GM12878 (cell line): ENCODE measurements around the gene BUB3. TPM values are rescaled to one million over a fixed set of nuclear protein-coding genes. Genes with fewer than 3 reads are reported as not detected.

Experiments used
- ATAC-seq: fragments of 200-7000 bp; cut with Tn5 transposase; 3 replicates; pipeline ENCODE4 v1.9.1; 2020; ENCODE audit warnings: mild to moderate bottlenecking, moderate library complexity
- BruUV-seq: library from RNA; stranded (reverse); fragments of 400-500 nt; replicated peaks from 2 replicates; lab custom pipeline; 2021; lab: Mats Ljungman, UMichigan
- CTCF ChIA-PET: fragments of 300-600 bp; sonication (Branson Sonifier 250); formaldehyde crosslinking; extraction: SDS; loops from one replicate; lab custom pipeline; 2021; ENCODE audit warnings: inconsistent platforms; lab: Yijun Ruan, JAX
- POLR2A ChIA-PET: fragments of 350-600 bp; formaldehyde crosslinking; extraction: SDS; loops from one replicate; lab custom pipeline; 2021; ENCODE audit warnings: inconsistent platforms; lab: Charles Lee
- RAD21 ChIA-PET: fragments of 300-600 bp; sonication (Branson Sonifier 250); formaldehyde crosslinking; loops from one replicate; lab custom pipeline; 2023; ENCODE audit warnings: antibody characterized with exemption; ENCODE audit not compliant: unreplicated experiment; lab: Charles Lee
- SMC1A ChIA-PET: fragments of 300-600 bp; sonication (Branson Sonifier 250); formaldehyde crosslinking; loops from one replicate; lab custom pipeline; 2023; ENCODE audit not compliant: unreplicated experiment, uncharacterized antibody; lab: Charles Lee
- DNase-seq: peaks from one replicate; pipeline ENCODE4 v3.0.0-alpha.2; 2011; ENCODE audit warnings: low read depth, low spot score
- FAIRE-seq: peaks from 3 replicates; lab custom pipeline; 2011; peaks lifted over from hg19 to GRCh38; lab: Jason Lieb, UNC
- H2AFZ ChIP-seq: 2 replicates; pipeline ENCODE4 v1.6.0; 2011; ENCODE audit warnings: low read depth, low read length, control low read depth; ENCODE audit not compliant: control insufficient read depth
- H3K27ac ChIP-seq: 2 replicates; pipeline ENCODE4 v1.5.1; 2011; ENCODE audit warnings: control low read depth; ENCODE audit not compliant: control insufficient read depth, insufficient read depth
- H3K27me3 ChIP-seq, 2 experiments: replicated peaks in 1 of 2; 2 replicates each; pipeline versions ENCODE4 v1.6.0 to v1.6.1; 2011; ENCODE audit warnings: low read length in 1 of 2; ENCODE audit not compliant: control insufficient read depth in 2 of 2, insufficient read depth in 2 of 2
- H3K36me3 ChIP-seq, 2 experiments: 2 replicates each; pipeline ENCODE4 v1.5.1; 2011; ENCODE audit warnings: low read length in 1 of 2; ENCODE audit not compliant: control insufficient read depth in 2 of 2, insufficient read depth in 2 of 2
- H3K4me1 ChIP-seq: 2 replicates; pipeline ENCODE4 v1.6.1; 2011; ENCODE audit warnings: mild to moderate bottlenecking, low read length, moderate library complexity, mixed read lengths; ENCODE audit not compliant: control insufficient read depth, insufficient read depth
- H3K4me2 ChIP-seq: 2 replicates; pipeline ENCODE4 v1.6.0; 2011; ENCODE audit warnings: control low read depth; ENCODE audit not compliant: control insufficient read depth, insufficient read depth
- H3K4me3 ChIP-seq: fragments of 200-600 bp; sonication (generic); 2 replicates; pipeline ENCODE4 v1.5.1; 2016
- H3K79me2 ChIP-seq: 2 replicates; pipeline ENCODE4 v1.6.0; 2011; ENCODE audit warnings: low read length; ENCODE audit not compliant: control insufficient read depth, insufficient read depth
- H3K9ac ChIP-seq: 2 replicates; pipeline ENCODE4 v1.8.0; 2011; ENCODE audit warnings: low read length, control low read depth, mixed read lengths; ENCODE audit not compliant: control insufficient read depth, insufficient read depth
- H3K9me3 ChIP-seq: replicated peaks from 3 replicates; pipeline ENCODE4 v1.5.1; 2011; ENCODE audit warnings: mild to moderate bottlenecking, low read length; ENCODE audit not compliant: control insufficient read depth, insufficient read depth
- H4K20me1 ChIP-seq: 2 replicates; pipeline ENCODE4 v1.6.0; 2011; ENCODE audit not compliant: control insufficient read depth, insufficient read depth
- ASH2L ChIP-seq: fragments of 300-600, 200-600 bp; sonication (generic); IDR thresholded peaks from 2 replicates; pipeline ENCODE4 v1.6.1; 2017; ENCODE audit warnings: low read depth, mild to moderate bottlenecking, borderline replicate concordance
- BACH1 ChIP-seq: fragments of 450-650 bp; IDR thresholded peaks from 2 replicates; pipeline ENCODE4 v1.6.1; 2017; ENCODE audit warnings: mild to moderate bottlenecking, borderline replicate concordance
- BMI1 ChIP-seq: fragments of 450-650 bp; IDR thresholded peaks from 2 replicates; pipeline ENCODE4 v1.6.1; 2016; ENCODE audit warnings: mild to moderate bottlenecking, moderate library complexity, borderline replicate concordance
- CREB1 ChIP-seq: IDR thresholded peaks from 2 replicates; pipeline ENCODE4 v1.6.1; 2012; ENCODE audit warnings: low read depth, mild to moderate bottlenecking, inconsistent platforms
- CUX1 ChIP-seq: IDR thresholded peaks from 2 replicates; pipeline ENCODE4 v1.6.1; 2012; ENCODE audit warnings: improper control_type of control experiment, low read depth, low read length; ENCODE audit not compliant: insufficient replicate concordance
- GABPA ChIP-seq: IDR thresholded peaks from 2 replicates; pipeline ENCODE4 v1.6.1; 2014; ENCODE audit warnings: antibody characterized with exemption, low read depth, mild to moderate bottlenecking, inconsistent platforms
- MEF2A ChIP-seq: IDR thresholded peaks from 2 replicates; pipeline ENCODE4 v1.6.1; 2011; ENCODE audit warnings: low read depth, mild to moderate bottlenecking, low read length, moderate library complexity; ENCODE audit not compliant: insufficient read depth
- MTA3 ChIP-seq: IDR thresholded peaks from 2 replicates; pipeline ENCODE4 v1.6.1; 2012; ENCODE audit warnings: low read length, inconsistent platforms, borderline replicate concordance
- POLR2A ChIP-seq: IDR thresholded peaks from 2 replicates; pipeline ENCODE4 v1.6.1; 2011; ENCODE audit warnings: low read depth, mild to moderate bottlenecking, low read length
- RELA ChIP-seq: fragments of 450-650 bp; IDR thresholded peaks from 2 replicates; pipeline ENCODE4 v1.8.0; 2014; ENCODE audit warnings: borderline replicate concordance; ENCODE audit not compliant: partially characterized antibody
- SRF ChIP-seq, 2 experiments: IDR thresholded peaks; 2 replicates each; pipeline ENCODE4 v1.6.1; 2011; ENCODE audit warnings: low read depth in 2 of 2, low read length in 2 of 2, mild to moderate bottlenecking in 1 of 2, moderate library complexity in 1 of 2
- ZNF622 ChIP-seq: fragments of 450-650 bp; IDR thresholded peaks from 2 replicates; pipeline ENCODE4 v1.6.1; 2017; ENCODE audit warnings: mild to moderate bottlenecking, inconsistent platforms
- WGBS: methylation state at CpG from one replicate; pipeline ENCODE4 v1.1.6; 2016; ENCODE audit warnings: low lambda C conversion rate; ENCODE audit not compliant: insufficient replicate concordance, insufficient coverage; ENCODE audit errors: missing lambda C conversion rate; 5-methylcytosine and 5-hydroxymethylcytosine counted together
- in situ Hi-C: fragments of 300-500 bp; cut with MboI; formaldehyde crosslinking; loops from 9 replicates; pipeline ENCODE4 v1.14.3; 2018; ENCODE audit warnings: mixed read lengths
- intact Hi-C: fragments of 100-400 bp; cut with micrococcal nuclease; formaldehyde crosslinking; loops from one replicate; pipeline ENCODE4 v1.14.2; 2022; ENCODE audit not compliant: unreplicated experiment
- polyA plus RNA-seq, 11 experiments: library from polyadenylated mRNA; depleted of rRNA in 4 of 11; unstranded in 6 of 11; stranded (reverse) in 5 of 11; fragments of >200 nt; fragmentation: Nextera tagmentation in 4 of 11; fragmentation: Illumina TruSeq in 1 of 11; extraction: Ambion mirVana in 4 of 11; extraction: Trizol in 1 of 11; gene quantifications; 1 replicate in 1 of 11; 2 replicates in 10 of 11; pipeline versions ENCODE4 v1.2.1 to v1.2.3, GENCODE V29; 2011 to 2016; ENCODE audit warnings: inconsistent platforms in 2 of 11, missing spikeins in 2 of 11, low read depth in 1 of 11
- total RNA-seq, 4 experiments: library from RNA; depleted of rRNA in 3 of 4; stranded (reverse); fragments of >200 nt in 3 of 4; fragmentation: Illumina TruSeq in 1 of 4; extraction: Trizol in 1 of 4; gene quantifications; 2 replicates each; pipeline versions ENCODE4 v1.2.1 to v1.2.3, GENCODE V29; 2013 to 2021
- TF ChIP-seq, protein P1 (sequence below): fragments of 450-650 bp; formaldehyde crosslinking; IDR thresholded peaks from 2 replicates; pipeline ENCODE4 v1.4.0; 2020; ENCODE audit warnings: mild to moderate bottlenecking, moderate library complexity

Gene BUB3
- total and polyA plus RNA-seq, 10 of the 15 experiments (the other 5 are each of a cell fraction or from before 2014, with no cell fraction given), result 260 to 1,126 (median 441) TPM

- WGBS, result 36% methylated on average over 50 of the region's 76 CpGs
- SMC1A ChIA-PET, result no interaction called here
- H3K4me3 ChIP-seq, result peak within 1 kb of the TSS; percentile 86
- POLR2A ChIA-PET, result no interaction called here
- peaks cover 2 to 18% of the 10 kb centered on the region in 2 experiments; a peak in 3 of 4 replicates for H3K27me3 ChIP-seq
- peak within 1 kb of the TSS; percentile 26; the same call in 1 of the 2 replicates for H2AFZ ChIP-seq
- in situ Hi-C loops, result no loop called here
- DNase-seq (no peak), ATAC-seq (peak; percentile 49), FAIRE-seq (no peak)
- H3K4me2 ChIP-seq, result peak within 1 kb of the TSS; percentile 91
- H4K20me1 ChIP-seq, result no peaks in the 10 kb centered on the region
- RAD21 ChIA-PET, result no interaction called here
- no peaks in the 10 kb centered on the region; the same call in 2 of the 3 replicates for H3K9me3 ChIP-seq
- peak within 1 kb of the TSS; percentile 63 for H3K9ac ChIP-seq
- H3K4me1 ChIP-seq, result peaks cover 7% of the 10 kb centered on the region
- CTCF ChIA-PET, result interaction anchor here (1.2 kb wide), 1 partner anchor 256 kb away, joined by 3 read pairs; no protein-coding TSS in a partner anchor
- intact Hi-C loops, result no loop called here
- H3K27ac ChIP-seq, result peak within 1 kb of the TSS; percentile 54
- H3K36me3 ChIP-seq, result no peaks in the 10 kb centered on the region; a peak in 1 of 4 replicates
- no TSS peak for BruUV-seq
- peaks cover 31% of the 10 kb centered on the region for H3K79me2 ChIP-seq
- TF ChIP-seq, protein P1, sequence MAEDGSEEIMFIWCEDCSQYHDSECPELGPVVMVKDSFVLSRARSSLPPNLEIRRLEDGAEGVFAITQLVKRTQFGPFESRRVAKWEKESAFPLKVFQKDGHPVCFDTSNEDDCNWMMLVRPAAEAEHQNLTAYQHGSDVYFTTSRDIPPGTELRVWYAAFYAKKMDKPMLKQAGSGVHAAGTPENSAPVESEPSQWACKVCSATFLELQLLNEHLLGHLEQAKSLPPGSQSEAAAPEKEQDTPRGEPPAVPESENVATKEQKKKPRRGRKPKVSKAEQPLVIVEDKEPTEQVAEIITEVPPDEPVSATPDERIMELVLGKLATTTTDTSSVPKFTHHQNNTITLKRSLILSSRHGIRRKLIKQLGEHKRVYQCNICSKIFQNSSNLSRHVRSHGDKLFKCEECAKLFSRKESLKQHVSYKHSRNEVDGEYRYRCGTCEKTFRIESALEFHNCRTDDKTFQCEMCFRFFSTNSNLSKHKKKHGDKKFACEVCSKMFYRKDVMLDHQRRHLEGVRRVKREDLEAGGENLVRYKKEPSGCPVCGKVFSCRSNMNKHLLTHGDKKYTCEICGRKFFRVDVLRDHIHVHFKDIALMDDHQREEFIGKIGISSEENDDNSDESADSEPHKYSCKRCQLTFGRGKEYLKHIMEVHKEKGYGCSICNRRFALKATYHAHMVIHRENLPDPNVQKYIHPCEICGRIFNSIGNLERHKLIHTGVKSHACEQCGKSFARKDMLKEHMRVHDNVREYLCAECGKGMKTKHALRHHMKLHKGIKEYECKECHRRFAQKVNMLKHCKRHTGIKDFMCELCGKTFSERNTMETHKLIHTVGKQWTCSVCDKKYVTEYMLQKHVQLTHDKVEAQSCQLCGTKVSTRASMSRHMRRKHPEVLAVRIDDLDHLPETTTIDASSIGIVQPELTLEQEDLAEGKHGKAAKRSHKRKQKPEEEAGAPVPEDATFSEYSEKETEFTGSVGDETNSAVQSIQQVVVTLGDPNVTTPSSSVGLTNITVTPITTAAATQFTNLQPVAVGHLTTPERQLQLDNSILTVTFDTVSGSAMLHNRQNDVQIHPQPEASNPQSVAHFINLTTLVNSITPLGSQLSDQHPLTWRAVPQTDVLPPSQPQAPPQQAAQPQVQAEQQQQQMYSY (CRISPR knock-in tag), result no peak
- no peak for TF ChIP-seq ZNF622
- TF ChIP-seq POLR2A, result peak; percentile 58; the same call in 1 of the 2 replicates
- TF ChIP-seq MTA3, result no peak; the same call in 1 of the 2 replicates
- no peak for TF ChIP-seq RELA
- TF ChIP-seq GABPA, result 0 out of 2 replicates have a peak, but pooled peaks have one; percentile 12
- no peak for TF ChIP-seq ASH2L
- no peak for TF ChIP-seq BMI1
- no peak for TF ChIP-seq CUX1
- peak; percentile 31 for TF ChIP-seq CREB1
- TF ChIP-seq BACH1, result no peak
- peak; percentile 95 to 97 for TF ChIP-seq SRF (IDR thresholded peaks at IDR 0.05; ENCODE audit: low read depth in 2 of 2, low read length in 2 of 2)
- no peak for TF ChIP-seq MEF2A
Measured at GRCh38 chr10:123135415-123136141, 18.6 kb upstream of the BUB3 start, which contains the start of gene HMX3. TSS of gene HMX3 (plus strand) at chr10:123135970. CDS start at chr10:123136051, 81 bp downstream.
